Ecto neural progenitor cell (in vitro differentiated cells): ENCODE measurements around the gene CRLF1.
"Not testable (repeated sequence)": the region's sequence is repeated elsewhere in the genome, so short reads cannot be mapped to it uniquely, and the experiment has no call there.

Source experiments
- DNase-seq: peaks from one replicate; pipeline ENCODE4 v3.0.0-alpha.2; 2018; ENCODE audit warnings: low spot score

Gene CRLF1

DNA sequence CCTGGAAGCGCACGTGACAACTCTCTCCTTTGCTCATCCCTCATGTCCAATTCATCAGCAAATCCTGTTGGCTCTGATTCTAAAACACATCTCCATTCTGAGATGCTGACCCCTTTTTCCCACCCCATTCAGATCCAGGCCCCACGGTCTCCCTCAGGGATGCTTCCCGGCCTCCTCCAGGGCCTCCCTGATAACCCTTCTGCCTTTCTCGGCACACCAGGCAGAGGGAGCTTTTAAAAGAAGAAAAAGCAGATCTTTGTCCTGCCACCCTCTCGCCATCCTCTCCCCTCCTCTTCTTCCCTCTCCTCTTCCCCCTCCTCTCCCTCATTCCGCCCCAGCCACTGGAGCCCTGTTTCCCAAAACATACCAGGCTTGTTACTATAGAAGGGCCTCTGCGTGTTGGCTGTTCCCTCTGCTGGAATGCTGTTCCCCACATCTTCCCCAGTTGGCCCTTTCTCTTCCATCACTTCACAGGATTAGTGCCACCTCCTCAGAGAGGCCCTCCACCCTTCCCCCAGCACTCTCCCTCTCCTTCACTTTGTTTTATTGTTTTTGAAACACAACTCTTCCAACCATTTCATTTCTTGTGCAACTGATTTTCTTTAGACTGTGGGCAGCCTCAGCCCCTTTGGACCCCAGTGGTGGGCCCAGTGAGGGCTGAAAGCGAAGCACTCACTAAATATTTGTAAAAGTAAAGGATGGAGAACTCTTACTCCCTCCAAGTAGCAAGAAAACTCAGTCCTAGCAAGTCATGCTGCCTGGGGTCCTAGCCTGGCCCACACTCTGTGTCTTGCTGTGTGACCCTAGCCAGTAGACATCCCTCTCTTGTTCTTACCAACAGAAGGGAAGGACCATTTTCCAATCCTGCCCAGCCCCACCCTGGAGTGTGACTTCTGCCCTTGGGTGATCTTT, 2.5 kb upstream of the CRLF1 start:
- no peak for DNase-seq

DNA sequence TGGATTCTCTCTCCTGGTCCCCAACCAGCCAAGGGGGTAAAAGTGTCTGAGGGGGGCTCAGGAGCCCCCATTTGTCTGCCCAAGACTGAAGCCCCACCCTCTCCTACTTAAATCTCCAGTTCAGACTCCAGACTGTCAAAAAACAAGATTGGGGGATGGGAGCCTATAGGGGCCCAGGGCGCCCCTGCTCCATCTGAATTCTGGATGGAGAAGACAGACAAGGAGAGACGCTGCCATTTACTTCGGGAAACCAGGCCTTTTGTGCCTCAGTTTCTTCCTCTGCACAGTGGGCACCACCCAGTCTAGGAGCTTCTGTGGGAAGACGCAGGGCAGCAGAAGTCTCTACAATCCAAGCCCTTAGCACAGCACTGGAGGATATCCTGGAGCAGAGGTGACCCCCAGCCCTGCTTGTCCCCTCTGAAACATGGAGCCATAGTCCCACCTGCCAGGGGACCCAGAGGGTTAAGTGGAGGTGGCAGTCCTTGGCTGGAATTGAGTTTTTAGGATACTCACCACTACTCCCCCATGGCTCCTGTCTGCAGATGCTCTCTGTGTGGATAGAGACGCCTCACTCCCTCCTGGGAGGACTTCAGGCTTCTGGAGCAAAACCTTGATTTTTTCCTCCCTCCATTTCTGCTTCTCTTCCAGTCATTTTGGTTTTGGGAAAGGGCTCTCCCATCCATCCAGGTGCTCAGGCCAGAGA, 1.7 kb upstream of the CRLF1 start:
- DNase-seq = no peak

DNA sequence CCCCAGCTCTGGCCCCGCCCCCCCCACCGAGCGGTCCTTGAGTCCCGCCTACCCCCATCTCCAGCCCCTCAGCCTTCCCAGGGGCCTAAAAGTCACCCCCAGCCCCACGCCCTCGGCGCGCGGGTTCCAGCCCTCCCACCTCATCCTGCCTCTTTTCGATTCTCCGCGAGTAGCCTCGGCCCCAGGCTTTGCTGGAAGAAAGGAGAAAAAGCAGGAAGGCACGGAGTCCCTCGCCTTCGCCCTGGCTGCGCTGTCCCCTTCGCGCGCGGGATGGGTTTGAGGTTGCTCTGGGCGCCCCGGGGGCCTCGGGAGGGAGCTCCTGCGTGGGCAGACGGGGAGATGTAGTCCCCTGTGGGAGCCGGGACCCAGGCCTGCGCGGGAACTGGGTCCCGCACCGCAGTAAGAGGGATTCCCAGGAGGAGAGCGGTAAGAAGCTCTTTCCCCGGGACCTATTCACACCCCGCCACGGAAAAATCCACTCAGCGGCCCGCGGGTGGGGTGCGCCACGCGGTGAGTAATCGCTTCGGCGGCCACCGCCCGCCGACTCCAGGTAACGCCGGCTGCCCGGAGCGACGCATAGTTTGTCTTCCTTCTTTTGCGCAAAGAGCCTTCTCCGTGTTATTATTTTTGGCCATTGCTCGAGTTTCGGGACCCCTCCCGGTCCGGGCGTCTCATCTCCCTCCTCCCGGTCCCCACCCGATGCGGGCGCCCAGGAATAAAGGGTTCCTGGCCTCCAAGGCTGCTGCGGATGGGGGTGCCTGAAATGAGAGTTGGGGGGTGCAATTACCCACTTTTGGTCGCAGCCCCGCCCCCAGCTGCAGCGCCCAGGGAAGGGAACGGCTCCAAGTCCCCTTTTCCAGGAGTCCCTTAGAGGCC, 865 bp upstream of the CRLF1 start:
- peak; percentile 57 for DNase-seq

DNA sequence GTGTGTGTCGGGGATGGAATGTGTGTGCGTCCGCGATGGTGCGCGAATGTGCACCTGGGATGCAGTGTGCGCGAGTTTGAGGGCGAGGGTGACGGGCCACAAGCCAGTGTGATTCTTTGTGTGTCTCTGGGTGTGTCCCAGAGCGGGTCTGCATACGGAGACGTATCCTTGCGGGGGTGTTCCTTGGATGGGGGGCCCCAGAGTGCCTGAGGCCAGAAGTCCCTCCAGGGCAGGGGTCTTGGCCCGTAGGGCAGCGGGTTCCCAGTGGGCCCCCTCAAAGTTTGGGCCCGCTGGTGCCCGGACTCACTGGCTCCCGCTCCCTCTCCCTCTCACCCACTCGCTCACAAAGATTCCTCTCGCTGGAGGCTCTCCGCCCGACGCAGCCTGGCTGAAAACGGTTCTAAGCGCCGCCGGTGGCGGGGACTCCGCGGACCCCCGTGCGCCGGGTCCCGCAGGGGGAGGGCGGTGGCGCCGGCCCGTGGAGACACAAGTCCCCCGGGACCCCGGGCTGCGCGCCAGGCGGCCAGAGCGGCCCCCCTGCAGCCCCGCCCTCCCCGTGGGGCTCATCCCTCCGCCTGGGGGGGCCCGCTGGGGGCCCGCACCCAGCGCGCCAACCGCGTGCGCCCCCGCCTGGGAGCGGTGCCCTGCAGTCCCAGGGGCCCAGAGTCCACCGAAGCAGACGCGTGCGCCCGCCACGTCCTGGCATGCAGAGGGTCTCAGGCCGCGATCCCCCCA, 886 bp downstream of the CRLF1 start:
- DNase-seq = peak; percentile 48

DNA sequence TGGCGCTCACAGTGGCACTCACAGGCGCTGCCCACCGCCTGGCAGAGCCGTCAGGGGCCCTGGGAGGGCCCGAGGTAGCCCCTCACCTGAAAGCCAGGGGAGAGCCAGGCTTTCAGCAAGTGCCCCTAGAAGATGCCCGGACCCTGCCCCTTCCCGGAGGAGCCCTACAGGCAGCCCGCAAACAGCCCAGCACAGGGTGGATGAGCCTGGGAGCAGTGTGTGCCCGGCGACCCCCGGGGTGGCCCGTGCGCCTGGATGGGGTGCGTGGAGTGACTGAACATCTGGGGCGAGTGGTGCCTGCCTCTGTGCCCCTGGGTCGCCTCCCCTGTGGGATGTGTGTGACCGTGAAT, 1.4 kb downstream of the CRLF1 start:
- peak; percentile 51 for DNase-seq

DNA sequence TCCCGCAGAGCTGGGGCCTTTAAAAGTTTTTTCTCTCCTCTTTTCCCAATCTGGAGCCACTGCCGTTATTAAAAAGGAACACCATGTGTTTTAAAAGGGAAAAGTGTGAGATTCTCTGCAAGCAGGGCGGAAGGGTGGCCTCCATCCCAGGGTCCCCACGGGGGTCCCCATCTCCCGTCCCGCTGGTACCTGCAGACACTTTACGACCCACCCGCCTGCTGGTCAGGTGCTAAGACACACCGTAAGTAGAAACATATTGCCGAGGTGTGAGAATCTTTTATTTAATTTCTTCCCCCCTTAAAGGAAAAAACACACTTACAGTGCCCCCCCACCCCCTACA, 1.8 kb downstream of the CRLF1 start:
- DNase-seq = no peak

DNA sequence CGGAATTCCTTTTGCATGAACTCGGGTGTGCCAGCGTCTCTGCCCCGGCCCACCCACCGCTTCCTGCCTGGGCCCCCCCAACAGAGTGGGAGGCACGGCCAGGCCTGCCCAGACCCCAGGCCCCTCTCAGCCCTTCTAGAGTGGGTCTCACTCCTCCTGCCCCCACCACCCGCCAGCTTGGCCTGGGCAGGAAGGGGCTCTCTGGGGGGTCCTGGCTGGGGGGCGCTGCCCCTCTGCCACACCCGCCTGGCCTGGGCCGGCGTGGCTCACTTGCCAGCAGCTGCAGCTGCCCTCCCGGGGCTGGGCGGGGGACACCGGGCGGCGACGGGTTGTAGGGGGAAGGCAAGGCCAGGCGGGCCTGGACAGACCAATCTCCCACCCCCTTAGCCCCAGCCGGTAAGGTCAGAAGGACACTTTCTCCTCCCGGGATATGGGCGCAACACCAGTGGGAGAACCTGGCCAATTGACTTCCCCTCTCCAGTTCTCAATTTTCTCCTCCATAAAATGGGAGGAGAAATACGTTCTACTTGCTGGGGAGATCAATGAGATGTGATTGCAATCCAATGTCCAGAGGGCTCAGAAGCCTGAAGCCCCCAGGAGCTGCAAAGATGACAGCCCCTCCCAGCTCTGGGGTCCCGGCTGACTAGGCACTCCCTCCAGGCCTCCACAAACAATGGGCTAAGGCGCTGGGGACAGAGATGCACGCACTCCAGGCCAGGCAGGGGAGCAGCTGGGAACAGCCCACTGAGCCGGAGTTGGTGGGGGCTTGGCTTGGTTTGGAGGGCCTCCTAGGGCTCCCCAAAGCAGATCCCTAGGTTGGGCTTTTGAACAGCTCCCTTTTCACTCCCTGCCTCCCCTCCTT, 2.4 kb downstream of the CRLF1 start:
- peak; percentile 67 for DNase-seq

DNA sequence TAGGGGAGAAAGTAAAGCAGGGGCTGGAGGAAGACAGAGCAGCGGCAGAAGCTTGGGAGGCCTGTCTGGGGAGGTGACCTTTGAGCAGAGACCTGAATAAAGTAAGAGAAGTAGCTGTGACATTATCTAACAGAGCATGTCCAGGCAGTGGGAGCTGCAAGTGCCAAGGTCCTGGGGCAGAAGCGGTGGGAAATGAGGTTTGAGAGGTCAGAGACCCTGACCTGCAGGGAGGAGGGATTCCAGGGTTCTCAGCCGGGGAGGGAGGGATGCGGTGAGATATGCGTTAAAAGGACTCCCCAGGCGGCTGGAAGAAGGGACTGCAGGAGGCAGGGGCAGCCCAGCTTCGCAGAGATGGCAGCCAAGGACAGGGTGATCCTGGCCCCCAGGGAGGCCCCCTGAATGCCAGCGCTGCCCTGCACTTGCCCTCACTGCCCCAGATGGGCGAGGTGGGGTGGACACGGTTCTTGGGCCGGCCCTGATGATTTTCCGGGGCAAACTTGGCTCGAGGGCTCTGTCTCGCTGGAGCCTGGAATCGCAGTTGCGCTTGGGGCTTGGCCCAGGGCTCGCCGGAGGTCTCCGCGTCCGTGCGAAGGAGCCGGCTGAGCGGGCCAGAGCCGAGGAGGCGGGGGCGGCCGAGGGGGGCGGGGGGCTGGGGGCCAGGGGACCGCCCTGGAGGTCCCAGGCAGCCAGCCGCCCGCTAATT, 3.2 kb downstream of the CRLF1 start:
- DNase-seq = peak; percentile 70

DNA sequence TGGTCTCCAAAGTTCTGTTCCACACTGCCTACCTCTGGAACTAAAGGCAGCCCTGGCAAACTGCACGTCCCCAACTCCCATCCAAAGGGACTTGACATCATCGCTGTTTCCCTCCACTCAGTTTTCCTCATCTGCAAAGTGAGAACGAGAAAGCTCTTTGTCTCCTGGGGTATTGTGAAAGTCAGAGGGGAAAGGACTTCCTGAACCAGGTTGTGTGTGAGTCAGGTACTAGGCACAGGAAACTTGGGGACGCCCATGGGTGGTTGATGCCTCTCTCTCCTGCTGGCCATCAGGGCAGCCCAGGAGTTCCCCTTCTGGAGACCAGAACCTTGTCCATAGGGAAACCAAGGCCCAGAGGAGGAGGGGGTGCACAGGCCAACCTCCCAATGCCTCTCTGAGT, 4.7 kb downstream of the CRLF1 start:
- no peak for DNase-seq

DNA sequence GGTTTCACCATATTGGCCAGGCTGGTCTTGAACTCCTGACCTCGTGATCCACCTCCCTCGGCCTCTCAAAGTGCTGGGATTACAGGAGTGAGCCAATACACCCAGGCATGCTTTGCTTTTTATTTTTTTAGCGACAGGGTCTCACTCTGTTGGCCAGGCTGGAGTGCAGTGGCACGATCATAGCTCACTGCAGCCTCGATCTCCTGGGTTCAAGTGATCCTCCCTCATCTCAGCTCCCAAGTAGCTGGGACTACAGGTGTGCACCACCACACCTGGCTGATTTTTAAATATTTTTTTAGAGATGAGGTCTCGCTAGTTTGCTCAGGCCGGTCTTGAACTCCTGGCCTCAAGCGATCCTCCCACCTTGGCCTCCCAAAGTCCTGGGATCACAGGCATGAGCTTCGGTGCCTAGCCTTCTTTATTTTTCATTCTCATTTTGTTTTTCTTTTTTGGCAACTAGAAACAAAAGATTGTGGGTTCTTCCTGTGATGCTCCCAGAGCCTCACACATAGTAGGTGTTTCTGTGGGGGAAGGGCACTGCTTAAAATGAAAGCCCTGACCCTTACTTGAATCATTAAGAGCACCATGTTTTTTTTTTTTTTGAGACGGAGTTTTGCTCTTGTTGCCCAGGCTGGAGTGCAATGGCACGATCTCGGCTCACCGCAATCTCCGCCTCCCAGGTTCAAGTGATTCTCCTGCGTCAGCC, 5.8 kb downstream of the CRLF1 start:
- DNase-seq = not testable (repeated sequence)

DNA sequence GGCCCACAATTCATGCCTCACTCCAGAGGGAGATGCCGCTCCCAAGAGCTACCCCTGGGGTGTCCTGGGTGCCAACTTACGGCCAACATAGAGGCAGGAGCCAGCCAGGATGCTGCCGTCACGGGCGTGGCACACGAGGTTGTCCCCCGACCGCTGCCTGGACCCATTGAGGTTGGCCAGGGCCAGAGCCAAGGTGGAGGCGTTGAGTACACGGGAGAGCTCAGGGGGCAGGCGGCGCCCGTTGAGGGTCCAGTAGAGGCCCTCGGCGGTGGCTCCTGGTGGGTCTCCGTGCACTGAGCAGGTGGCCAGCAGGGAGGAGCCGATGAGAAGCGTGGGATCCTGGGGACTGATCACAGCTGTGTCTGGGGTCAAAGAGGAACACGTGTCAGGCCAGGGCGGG, 7.1 kb downstream of the CRLF1 start:
- no peak for DNase-seq

DNA sequence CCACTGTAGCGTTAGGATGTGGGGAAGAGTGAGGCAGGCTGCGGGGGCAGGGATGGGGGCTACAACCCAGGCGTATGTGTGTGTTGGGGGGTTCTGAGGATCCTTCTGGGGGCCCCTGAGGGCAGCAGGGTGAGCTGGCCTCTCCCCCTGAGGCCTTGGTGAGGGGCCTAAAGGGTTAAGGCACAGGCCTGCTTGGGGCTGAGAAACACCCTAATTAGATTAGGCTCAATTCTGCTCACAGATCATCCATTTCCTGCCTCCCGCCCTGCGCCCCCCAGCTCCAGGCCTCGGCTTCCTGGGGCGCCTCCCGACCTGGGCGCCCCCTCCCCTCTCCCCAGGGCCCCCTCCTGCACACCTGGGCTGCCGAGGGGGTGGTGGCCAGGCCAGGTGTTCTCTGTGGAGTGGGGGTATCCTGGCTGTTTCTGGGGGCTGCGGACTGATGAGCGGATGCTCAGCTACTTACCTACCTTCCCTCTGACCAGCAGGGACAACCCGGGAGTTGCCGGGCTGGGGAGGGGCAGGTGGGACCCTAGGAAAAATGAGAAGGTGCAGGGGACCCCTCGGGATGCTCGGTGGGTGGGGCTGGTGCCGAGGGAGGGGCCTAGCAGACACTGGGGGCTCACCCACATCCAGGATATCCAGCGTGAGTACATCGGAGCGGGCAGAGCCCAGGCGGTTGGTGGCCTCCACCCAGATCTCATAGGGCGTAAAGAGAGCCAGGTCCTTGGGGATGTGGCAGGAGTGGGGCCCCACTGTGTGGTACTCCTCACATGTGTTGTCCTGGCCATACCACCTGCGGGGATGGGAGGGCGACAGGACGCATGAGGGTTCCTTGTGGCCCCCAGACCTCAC, 8.6 kb downstream of the CRLF1 start:
- no peak for DNase-seq

DNA sequence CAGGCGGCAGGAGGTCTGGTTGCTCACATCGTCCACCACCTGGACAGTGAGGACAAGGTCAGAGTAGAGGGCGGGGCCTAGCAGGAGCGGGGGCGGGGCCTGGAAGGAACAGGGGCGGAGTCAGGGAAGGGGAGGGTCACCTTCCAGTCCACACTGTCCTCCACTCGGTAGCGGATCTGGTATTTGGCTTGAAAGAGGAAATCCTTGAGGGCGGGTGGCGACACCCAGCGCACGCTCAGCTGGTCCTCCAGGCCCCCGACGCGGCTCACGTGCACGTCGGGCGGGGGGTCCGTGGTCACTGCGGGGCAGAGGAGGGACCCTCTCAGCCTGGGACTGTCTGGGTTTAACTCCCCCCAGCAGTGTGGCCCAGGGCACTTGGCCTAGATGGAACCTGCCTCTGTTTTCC, 9.8 kb downstream of the CRLF1 start:
- peak; percentile 83 for DNase-seq

DNA sequence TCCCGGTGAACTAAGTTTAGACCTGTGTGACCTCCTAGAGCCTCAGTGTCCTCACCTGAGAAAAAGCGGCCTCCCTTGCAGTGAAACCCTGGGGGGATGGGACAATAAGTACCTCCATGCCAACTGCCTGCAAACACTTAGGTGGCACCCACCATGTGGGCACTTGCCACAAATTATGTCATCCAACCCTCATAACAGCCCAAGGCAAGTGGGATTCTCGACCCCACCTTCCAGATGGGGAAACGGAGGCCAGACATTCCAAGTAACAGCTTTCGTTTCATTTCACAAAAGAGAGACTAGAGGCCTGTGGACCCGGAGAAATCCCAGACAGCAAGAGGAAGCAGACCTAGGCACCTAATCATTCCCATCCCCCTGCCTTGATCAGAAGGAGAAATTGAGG, 11.1 kb downstream of the CRLF1 start:
- no peak for DNase-seq

DNA sequence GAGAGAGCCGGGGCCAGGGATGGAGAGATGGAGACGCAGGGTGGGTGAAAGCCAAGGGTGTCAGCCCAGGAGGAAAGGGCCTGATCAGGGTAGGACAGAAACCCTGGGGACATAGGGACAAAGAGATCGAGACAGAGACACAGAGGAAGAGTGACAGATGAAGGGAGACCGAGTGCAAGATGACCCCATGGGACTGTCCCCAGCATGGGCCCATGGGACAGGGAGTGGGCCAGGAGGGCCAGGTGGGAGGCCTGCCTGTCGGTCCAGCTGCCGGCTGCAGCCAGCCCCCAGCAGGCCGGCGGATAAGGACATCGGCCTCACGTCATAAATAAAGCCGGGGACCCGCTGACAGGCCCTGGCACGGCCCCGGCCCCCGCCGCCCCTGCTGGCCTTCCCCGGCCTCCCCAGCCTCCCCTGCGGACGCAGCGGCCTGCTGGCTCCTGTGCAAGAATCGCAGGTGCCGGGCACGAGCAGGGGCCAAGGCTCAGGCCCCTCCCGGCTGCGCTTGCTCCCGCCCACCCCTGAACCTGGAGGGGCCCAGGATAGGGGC, 11.7 kb downstream of the CRLF1 start:
- no peak for DNase-seq

DNA sequence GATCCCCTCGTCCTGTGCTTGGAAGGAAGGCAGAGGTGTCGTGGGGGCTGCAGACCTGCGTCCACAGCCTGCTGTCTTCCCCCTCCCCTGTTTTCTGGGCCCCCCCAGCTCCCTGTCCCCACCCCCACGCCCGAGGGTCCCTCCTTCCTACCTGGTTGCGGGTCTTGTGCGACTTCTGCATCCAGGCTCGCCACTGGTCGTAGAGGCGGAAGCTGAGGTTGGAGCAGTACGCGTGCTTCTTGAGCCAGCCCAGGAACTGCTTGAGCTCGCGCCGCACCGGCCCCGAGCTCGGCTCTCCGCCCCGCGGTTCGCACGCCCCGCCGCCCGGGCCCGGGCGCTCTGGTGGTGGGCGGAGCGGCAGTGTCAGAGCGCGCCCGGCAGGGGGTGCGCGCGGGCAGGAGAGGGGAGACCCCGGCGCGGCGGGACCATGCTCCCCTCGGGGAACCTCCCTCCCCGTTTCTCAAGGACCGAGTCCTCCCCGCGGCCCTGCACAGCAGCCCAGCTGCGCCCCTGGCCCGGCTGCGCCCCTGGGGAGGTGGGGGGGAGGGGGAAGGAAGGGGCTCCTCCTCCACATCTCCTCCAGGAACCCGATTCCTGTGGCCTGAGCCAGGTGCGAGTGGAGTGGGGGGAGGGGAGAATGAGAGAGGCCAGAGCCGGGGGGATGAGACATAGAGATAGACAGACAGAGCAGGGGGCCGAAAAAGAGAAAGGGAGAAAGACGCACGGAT, 12.3 kb downstream of the CRLF1 start:
- peak; percentile 91 for DNase-seq

DNA sequence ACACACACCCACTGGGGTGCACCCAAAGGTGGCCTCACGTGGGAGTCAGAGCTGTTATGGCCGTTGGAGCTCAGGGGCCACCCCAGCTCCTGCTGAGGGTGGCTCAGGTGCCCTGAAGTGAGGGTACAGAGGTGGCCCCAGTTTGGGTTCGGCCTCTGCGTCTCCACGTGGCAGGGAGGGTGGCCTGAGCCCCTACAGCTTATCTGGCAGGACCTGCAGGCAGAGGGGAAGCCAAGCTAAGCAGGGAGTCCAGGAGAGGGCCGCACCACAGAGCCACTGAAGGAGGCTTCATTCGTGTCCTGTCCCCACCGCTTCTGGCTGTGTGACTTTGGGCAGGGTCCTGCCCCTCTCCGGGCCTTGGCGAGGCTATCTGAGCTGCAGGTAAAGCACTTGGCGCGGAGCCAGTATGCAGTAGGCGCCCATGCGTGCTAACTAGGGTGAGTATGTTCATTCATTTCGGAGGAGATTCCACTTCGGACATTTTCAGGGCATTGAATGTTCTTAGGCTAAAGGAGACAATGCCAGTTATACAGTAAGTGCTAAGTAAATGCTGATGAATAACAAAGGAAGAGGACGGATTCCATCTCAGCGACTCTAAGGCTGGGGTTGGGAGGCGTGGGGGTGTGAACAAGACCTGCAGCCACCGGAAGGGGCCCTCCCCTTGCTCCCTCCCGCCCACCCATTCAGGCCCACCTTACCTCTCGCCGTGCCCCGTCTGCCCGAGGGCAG, 13.1 kb downstream of the CRLF1 start:
- no peak for DNase-seq
